DMS153 treated with DMSO at 0.1 percent for 48 hours (cell line): ENCODE results near the gene ANKRD33B.
"Not testable (repeated sequence)": the region's sequence is repeated elsewhere in the genome, so short reads cannot be mapped to it uniquely, and the experiment has no call there.

Experiments used
- DNase-seq: peaks from one replicate; lab custom pipeline; 2025; ENCODE audit not compliant: unreplicated experiment; lab: John Stamatoyannopoulos, UW

ANKRD33B gene

GRCh38 chr5:10653751-10654400 lies 90.0 kb downstream of the ANKRD33B start:
- no peak for DNase-seq

GRCh38 chr5:10654566-10654965 lies 90.7 kb downstream of the ANKRD33B start:
- no peak for DNase-seq

- DNase-seq = no peak
Measured at GRCh38 chr5:10655161-10655971, 91.5 kb downstream of the ANKRD33B start.

GRCh38 chr5:10655972-10656830 lies 92.3 kb downstream of the ANKRD33B start:
- no peak for DNase-seq

DNA sequence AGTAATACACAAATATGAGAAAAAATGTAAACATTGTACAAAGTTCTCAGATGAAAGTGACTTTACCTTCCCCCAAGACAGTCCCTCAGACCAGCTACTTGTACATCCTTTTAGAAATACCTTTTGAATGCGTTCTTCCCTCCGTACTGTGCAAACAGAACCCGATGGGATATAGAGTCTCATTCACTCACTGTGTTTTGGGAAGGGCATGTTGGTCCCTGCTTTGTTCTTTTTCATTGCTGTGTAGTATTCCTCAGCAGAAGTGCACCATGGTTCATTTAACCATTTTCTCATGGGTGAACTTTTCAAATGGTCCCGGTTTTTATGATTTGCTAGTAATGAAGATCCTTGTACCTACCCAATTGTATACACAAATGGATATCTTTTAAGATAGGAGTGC lies 94.4 kb downstream of the ANKRD33B start:
- no peak for DNase-seq

GRCh38 chr5:10660135-10660534 lies 96.3 kb downstream of the ANKRD33B start:
- no peak for DNase-seq

DNA sequence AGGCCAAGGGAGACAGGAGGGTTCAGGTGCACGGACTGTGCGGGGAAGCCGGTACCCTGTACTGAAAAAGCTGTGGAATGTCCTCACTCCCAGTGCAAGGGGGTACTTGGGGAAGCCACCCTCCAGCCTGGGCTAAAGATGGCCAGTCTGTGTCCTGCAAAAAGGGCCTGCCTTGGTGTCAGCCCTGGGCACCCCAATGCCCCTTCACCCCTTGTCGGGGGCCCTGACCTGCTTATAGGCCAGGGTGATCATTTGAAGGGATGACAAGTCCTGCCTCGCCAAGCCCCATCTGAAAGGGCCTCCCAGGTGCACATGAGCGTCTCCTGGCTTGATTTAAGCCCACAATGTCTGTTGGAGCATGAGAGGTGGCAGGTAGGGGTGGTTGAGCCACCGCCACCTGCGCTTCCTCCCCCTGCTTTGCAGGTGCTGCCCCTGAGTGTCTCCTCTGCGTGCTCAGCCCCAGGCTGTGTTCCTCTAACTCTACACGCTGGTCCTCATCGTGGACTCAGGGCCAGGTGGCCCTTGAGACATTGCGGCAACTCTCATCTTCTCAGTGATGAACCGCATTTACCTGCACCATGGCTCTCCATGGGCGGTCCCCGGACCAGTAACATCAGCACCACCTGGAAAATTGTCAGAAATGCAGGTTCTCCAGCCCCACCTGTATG lies 97.0 kb downstream of the ANKRD33B start:
- DNase-seq = no peak

GRCh38 chr5:10661401-10661800 lies 97.5 kb downstream of the ANKRD33B start:
- no peak for DNase-seq

GRCh38 chr5:10662083-10662482 lies 98.2 kb downstream of the ANKRD33B start:
- no peak for DNase-seq

- DNase-seq = no peak
Measured at GRCh38 chr5:10662661-10663488, 99.0 kb downstream of the ANKRD33B start.

- DNase-seq = no peak
Measured at GRCh38 chr5:10663489-10664179, 99.8 kb downstream of the ANKRD33B start.

DNA sequence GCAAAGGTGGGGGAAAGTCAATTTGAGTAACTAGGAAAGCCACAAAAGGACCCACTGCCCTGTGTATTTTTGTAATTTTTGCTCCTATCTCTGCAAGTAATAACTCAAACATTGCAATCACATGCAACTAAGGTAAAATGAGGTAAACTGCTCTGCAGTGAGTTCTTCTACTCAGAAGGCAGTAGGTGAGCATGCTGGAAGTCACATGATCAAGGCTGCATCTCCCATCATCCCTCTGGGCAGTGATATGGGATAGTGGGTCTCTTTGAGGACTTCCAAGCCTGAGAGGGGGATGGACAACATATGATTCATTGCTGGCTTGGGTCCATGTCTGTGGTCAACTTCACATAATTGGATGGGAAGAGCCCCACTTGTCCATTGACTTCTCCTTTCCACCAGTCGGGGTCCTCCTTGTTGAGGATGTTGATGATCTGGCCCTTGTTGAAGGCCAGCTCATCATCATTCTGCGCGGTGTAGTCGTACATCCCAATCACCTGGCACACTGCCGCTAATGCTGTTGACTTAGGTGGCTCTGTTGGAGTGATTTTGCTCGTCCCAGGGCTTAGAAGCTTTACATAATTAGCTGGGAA lies 100.4 kb downstream of the ANKRD33B start:
- DNase-seq = not testable (repeated sequence)

GRCh38 chr5:10665799-10666198 lies 101.9 kb downstream of the ANKRD33B start:
- DNase-seq = no peak

- DNase-seq = no peak
Measured at GRCh38 chr5:10666531-10667299, 102.8 kb downstream of the ANKRD33B start.

DNA sequence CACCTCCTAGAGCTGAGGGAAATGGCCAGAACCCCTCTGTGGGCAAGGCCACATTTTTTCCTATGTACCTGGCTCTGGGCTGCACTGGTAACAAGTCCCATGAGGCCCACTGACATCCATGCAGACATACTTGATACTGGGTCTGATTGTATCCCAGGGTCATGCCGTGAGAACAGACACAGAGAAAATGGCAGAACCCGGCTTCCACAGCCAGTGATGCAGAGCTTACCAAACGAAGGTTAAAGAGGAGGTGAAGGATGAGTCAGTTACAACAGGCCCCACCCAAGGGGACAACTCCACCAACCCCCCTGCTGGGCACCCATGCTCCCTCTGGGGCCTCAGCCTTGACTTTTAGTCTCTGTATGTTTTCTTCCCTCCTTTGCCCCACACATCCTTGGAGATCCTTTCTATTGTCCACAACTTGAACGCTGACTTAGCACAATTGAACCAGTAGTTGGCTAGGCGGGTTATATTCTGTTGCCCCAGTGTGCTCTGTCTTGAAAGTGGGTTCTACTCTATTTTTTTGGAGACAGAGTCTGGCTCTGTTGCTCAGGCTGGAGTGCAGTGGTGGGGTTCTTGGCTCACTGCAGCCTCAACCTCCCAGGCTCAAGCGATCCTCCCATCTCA lies 103.7 kb downstream of the ANKRD33B start:
- DNase-seq = no peak

DNA sequence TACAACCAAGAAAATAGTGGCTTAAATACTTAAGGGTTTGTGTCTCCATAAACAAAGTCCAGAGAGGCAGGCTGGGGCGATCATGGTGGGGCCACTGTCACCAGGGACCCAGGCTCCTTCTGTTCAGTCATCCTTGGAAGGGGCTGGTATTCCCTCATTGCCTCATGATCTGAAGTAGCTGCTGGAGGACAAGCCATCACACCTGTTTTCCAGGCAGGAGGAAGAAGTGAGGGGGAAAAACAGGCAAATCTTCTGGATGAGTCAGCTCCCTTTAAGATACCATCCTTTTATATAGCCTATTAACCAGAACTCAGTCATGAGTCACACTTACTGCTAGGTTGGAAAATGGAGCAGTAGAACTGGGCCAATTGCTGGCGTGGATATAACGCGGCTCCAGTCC lies 104.8 kb downstream of the ANKRD33B start:
- DNase-seq = no peak

DNA sequence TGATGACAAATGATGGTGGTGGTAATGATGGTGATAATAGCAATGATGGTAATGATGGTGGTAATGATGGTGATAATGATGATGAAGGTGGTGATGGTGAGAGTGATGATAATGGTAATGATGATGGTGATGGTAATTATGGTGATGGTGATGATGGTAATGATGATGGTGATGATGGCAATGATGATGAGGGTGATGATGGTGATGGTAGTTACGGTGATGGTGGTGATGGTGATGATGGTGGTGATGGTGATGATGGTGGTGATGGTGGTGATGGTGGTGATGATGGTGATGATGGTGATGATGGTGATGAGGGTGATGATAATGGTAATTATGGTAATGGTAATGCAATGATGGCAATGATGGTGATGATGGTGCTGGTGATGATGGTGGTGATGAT lies 106.1 kb downstream of the ANKRD33B start:
- DNase-seq = no peak
